Astrocyte of the hippocampus (primary cell): ENCODE data around the gene SERTAD3.

Experiments
- DNase-seq: peaks from one replicate; pipeline ENCODE4 v3.0.0; 2011; ENCODE audit warnings: low read depth, low spot score

SERTAD3 gene

DNA sequence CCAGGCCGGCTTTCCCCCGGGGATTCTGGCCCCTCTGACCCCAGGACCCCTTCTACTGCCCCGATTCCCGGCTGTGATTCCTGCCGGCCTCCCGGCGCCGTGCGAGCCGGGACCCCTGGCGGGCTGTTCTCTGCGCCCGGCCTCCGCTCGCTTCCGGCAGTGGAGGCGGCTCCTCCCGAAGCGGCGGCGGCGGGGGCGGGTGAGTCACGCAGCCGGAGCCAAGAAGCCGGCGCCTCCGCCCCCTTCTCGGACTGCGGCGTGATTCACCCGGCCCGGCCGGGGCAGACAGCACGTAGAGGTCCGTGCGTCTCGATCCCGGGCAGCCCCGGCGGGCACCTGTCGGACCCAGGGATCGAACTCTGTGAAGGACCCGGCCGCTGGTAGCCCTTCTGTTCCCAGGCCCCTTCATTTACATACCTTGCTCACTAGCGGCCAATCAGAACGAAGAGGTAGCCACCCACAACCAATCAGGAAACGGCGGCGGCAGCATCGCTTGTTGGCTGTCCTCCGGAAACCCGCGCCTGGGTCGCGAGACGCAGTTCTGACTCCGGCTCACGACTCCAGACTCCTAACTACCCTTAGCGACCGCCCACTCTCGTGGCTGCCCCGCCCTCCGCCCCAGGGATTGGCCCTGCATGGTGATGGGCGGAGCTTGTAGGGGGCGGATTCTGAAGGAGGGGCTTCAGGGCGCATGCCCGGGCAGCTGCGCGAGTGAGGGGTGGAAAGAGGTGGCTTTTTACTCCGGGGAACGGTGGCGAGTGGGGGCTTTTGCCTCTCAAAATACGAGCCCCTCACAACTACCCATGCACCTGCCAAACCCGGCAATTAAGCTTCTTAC is 18.5 kb downstream of the SERTAD3 start, which contains the start of gene SERTAD1:
Gene SERTAD1, minus strand, starts transcription at position 543 of the 838 bp plus-strand sequence. CDS start 2,446 bp downstream, outside the sequence.
- peak; percentile 100 for DNase-seq

DNA sequence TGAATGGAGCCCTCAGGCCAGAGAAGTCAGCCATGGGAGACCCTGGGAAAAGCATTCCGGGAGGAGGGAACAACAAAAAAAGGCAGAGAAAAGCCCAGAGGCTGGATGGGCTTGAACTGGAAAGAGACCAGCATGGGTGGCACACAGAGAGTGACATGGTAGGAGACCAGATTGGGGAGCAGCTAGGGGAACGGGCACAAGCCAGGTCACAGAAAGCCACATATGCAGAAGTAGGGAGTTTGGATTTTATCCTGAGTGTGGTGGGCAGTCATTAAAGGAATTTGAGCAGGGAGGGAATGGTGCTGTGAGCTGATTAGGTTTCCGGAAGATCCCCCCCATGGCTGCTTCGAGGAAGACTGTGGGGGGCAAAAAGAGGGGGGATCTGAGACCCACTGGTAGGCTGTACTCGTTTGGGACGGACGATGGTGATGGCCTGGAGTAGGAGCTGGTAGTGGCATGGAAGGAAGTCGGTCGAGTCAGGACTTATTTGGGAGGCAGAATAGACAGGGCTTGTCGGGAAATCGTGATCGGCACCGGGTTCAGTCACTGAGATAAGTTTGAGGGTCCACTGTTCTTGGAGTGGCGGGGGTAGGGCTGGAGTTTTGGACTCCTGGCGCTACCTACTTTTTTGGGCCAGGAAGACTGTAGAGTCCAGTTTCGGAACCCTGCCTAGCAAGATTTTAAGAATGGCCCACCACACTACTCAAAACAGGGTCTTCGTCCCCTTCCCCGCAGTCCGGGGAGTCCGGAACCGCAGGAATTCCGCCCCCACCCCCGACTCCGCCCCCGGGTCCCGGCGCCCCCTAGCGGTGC is 19.3 kb downstream of the SERTAD3 start:
- DNase-seq = peak; percentile 59

DNA sequence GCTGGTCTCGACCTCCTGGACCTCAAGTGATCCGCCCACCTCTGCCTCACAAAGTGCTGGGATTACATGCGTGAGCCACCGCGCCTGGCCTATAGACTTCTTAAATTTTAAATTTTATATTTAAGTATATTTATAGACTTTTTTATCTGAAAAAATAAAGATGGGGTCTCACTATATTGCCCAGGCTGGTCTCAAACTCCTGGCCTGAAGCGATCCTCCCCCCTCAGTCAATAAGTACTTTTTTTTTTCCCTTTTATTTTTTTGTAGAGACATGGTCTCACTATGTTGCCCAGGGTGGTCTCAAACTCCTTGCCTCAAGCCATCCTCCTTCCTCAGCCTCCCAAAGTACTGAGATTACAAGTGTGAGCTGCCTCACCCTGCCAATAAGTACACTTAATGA is 20.2 kb downstream of the SERTAD3 start:
- no peak for DNase-seq

DNA sequence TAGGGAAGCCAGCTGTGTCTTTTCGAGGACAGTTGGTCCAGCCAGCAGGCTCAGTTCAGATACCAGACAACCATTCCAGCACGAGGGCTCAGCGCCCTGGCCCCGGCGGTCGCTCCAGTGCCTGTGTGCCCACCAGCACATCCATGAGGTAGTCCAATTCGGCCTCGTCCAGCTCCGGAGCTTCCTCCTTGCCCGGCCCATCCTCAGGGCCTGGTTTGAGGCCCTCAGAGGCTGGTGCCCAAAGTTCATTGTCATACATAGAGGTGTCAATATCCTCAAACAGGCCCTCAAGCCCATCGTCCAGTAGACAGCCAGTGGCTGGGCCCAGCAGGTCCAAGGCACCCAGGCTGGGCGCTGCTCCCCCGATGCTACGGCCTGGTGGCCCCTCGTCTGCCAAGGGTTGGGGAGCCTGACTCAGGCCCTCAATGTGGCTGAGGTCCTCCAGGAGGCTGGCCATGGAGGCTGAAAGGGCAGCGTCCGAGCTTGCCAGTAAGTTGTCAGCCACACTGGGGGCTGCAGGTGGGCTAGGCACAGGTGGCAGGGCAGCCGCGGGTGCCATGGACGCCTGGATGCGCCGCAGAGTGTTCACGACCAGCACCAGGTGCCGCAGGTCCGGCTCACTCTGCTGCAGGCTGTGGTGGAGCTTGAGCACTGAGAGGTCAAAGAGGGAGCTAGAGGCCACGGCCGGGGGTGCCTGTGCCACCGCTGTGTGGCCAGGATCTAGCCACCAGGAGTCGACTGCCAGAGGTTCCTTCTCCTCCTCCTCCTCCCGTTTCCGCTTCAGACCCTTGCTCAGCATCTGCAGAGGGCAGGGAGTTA is 21.2 kb downstream of the SERTAD3 start:
- no peak for DNase-seq

DNA sequence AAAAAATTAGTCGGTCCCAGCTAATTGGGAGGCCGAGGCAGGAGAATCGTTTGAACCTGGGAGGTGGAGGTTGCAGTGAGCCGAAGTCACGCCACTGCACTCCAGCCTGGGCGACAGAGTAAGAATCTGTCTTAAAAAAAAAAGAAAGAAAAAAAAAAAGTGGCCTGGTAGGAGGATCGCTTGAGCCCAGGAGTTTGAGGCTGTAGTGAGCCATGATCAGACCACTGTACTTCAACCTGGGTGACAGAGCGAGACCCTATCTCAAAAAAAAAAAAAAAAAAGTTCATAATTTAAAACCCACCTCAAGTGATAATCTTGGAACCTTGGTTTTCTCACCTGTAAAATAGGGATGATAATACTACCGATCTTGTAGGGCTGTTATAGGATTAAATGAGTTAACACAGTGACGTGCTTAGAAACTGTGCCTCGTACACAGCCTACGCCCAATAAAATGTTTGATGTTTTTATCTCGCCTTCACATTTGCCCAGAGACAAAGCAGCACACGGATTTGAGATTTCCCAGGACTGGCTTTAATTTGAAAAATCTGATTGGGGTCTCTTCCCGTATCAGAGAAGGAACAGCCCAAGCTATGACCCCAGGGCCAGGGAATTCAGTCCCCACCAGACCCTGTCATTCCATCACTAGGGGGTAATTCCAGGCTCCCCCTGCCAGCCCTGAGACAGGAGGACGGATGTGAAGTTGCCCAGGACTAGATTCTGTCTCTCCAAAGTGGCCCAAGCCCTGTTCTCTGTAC is 22.0 kb downstream of the SERTAD3 start:
- DNase-seq = no peak

DNA sequence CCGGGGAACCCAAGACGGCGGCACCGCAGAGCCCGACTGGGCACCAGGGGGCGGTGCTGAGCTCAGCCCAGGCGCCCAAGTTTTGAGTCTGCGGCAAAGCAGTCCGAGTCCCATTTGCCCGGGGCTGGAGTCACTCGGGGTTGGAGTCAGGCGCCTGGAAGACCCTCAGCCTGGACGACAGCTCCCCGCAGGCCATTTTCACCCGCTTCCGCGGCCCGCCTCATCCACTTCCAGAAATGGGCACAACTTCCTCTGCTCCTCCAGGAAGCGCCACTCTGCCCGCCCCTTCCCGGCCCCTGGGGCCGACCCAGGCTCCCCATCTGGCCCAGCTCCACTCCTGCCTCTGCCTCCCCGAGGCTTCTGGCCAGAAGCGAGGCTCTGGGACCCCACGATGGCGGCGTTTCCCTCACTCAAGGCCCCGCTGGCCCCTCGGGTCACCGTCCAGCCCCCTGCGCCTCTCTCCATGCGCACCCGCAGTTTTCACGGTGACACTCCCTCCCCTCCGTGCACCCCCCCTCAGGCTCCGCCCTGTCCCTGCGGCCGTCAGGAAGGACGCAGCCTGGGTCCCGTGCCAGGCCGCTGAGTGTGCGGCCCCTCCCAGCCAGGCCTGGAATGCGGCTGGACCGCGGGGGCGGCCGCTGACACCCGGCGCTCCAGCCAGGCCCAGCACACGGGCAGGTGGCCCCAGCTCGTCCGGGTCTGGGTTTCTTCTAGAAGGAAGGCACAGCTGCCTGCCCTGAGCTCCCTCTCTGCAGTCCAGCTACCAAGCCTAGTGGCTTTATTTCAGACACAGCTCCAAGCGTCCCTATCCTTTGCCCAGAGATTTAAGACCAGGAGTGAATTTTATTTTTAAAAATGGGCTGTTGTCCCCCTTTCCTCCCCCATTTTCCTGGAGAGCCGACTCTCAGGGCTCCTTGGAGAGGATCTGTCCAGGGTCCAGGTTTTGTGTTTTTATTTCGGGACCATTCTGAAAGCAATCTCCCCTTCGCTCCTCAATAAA is 23.1 kb downstream of the SERTAD3 start:
- peak; percentile 98 for DNase-seq

DNA sequence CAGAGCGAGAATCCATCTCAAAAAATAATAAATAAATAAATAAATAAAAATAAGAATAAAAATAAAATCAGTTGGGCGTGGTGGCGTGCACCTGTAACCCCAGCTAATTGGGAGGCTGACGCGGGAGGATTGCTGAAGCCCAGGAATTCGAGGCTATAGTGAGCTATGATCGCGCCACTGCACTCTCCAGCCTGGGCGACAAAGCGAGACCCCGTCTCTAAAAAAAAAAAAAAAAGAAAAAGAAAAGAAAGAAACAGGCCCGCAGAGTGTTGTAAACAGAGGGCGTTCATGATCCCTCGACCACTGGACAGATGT is 23.7 kb downstream of the SERTAD3 start:
- DNase-seq = no peak

DNA sequence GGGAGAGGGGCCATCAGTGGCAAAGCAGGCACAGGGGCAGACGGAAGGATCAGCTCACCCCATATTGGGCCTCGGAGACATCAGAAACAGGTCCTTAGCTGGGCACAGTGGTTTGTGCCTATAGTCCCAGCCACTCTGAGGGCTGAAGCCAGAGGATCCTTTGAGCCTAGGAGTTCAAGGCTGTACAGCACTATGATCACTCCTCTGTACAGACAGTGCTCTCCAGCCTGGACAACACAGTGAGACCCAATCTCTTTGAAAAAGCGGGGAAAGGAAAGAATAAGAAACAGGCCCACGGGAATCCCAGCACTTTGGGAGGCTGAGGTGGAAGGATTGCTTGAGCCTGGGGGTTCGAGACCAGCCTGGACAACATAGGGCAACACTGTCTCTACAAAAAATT is 24.4 kb downstream of the SERTAD3 start:
- DNase-seq = no peak

DNA sequence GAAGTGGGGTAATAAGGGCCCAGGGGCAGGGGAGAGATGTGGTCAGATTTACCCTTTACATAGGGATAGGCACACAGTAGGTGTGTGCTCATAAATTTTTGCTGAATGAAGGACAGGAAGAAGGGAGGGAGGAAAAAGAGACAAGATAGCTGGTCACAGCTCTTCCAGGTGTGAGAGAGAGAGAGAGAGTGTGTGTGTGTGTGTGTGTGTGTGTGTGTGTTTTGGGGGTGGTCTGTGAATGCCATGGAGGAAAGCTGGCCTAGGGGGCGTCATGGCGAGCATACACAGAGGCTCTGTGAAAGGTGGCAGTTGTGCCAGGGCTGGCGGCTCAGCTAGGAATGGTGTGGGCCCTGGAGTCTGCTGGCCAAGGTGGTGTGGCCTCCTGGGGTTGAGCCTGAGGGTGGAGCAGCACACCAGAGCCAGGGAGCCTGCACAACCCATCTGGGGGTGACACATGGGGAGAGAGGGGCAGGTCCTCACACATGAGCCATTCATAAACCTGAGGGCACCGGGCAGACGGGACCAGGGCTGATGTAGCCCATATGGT is 25.0 kb downstream of the SERTAD3 start:
- DNase-seq = no peak

DNA sequence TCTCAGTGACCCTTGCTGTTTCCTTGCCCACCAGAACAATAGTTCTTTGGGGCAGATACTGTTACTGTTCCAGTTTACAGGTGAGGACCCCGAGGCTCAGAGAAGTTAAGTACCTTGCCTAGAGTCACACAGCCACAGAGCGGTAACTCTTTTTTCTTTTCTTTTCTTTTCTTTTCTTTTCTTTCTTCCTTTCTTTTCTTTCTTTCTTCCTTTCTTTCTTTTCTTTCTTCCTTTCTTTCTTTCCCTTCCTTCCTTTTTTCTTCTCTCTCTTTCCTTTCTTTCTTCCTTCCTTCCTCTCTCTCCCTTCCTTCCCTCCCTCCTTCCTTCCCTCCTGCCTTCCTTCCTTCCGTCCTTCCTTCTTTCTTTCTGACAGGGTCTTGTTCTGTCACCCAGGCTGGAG is 26.1 kb downstream of the SERTAD3 start:
- DNase-seq = no peak

DNA sequence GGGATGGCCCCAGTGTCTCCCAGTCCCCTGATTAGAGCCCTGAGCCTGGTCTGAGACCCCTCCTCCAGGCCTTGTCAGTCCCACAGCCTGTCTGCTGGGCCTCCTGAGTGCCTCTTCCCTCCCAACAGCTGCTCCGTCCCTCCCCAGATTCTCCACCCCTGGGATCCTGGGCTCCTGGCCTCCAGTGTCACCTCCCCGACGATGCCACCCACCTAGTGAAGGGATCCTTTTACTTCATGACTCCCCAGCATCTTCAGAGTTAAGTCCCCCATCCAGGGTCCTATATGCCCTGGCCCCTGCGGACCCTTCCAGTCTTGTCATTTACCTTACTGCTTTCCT is 26.5 kb downstream of the SERTAD3 start:
- DNase-seq = no peak

DNA sequence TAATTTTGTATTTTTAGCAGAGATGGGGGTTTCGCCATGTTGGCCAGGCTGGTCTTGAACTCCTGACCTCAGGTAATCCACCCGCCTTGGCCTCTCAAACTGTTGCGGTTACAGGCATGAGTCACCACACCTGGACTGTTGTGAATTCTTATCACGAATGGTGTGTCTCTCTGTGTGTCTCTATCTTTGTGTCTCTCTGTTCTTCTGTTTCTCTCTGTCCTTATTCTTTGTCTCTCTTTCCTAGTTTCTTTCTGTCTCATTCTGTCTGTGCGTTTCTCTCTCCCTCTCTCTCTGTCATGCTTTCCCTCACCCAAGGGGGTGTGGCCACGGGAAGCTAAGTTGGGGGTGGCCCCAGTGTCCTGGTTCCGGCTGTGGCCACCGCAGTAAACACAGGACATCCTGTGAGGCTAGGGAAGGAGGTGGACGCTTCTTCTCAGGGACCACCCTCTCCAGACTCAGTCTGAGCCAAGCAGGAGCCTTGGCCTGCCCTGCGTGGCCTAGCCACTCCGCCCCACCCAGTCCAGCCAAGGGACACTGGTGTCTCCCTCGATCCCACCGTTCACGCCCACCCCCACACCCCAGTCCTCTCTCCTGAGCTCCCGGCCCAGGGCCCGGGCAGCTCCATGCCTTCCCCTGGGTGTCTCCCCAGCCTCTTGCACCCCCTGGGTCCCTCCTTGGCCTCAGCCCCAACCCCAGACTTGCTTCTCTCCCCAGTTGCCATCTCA is 27.1 kb downstream of the SERTAD3 start:
- peak; percentile 23 for DNase-seq

DNA sequence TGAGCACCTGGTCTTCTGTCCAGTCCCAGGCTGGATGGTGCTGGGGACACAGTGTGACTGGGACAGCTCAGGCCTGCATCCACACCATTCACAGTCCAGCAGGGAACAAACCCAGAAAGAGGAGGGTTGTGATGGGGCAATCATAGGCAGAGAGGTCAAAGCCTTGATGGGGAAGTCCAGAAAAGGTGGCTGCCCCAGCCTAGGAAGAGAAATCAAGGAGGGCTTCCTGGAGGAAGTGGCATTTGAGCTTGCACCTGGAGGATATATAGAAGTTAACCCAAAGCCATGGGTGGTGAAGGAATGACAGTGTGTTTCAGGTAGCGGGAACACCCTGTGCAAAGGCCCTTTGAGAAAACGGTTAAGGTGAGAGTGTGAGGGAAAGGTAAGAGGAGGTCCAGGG is 28.4 kb downstream of the SERTAD3 start:
- DNase-seq = no peak

DNA sequence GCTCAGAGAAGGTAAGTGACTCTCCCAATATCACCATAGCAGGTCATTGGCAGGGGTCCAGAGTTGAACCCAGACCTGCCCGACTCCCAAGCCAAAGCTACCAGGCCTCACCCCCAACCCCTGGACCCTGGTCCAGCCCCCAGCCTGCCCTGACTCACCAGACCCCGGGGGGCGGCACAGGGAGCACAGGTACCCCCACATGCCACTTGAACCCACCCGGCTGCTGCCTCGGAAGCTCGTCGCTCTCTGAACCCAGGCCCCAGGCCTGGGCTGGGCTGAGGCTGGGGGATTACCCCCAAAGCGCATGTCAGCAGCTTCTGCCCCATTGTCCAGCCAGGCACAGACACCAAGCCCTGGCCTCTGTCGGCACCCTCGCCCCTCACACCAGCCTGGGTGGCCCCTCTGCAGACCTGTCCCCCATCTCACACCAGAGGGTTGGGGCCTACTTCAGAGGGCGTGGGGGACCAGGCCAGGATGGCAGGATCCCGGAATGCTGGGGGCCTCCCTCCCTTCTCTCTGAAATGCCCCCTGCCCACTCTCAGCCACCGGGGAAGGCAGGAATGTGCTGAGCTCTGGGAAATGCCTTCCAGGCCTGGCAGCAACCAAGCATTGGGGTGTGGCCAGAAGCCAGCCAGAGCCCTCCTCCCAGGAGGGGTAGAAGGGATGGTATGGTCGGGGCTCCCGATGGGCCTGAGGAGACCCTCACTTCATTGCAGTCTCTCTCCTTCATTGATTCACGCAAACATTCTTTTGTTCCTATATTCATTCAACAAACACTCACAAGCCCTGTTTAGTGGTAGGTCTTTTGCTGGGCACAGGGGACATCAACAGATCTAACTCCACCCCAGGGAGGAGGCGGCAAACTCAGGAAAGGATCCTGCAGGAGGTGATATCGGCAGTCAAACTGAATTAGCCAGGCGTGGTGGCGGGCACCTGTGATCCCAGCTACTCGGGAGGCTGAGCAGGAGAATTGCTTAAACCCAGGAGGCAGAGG is 29.3 kb downstream of the SERTAD3 start:
- DNase-seq = peak; percentile 52

DNA sequence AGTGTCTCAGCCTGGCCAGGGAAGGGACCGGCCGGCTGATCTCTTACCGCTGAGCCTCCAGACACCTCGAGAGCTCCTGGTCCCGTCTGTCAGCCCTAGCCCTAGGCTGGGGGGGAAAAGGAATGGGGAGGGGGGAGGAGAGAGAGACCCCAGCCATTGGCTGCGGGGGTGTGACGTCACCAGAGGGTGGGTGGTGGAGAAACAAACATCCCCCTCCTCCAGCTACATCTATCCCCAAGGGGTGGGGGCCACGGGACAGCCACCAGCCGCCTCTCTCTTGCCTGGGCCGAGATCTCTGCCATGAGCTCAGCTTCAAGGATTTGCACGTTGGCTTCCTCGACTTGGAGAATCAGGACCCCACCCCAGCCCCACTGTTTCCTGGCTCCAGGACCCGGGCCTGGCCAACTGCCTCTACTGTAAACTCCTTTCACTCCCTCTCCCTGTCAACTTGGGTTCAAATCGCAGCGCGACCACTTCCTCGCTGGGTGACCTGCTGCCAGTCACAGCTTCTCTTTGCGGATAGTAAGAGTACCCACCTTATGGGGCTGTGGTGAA is 30.8 kb downstream of the SERTAD3 start, which contains the start of gene PRX:
Gene PRX, minus strand, starts transcription at position 88 of the 555 bp plus-strand sequence. CDS start 5,446 bp downstream, outside the sequence.
- DNase-seq = peak; percentile 36

DNA sequence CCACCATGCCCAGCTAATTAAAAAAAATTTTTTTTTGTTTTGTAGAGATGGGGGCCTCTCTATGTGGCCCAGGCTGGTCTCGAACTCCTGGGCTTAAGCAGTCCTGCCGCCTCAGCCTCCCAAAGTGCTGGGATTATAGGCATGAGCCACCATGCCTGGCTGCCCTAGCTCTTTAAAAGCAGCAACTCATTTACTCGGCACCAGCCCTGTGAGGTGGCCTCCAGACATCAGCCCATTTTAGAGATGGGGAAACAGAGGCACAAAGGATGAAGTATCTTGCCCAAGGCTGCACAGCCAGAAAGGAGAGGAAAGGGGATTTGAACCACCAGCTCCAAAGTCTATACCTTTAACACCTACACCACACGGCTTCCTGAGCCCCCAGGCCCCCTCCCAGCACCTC is 31.3 kb downstream of the SERTAD3 start:
- no peak for DNase-seq

DNA sequence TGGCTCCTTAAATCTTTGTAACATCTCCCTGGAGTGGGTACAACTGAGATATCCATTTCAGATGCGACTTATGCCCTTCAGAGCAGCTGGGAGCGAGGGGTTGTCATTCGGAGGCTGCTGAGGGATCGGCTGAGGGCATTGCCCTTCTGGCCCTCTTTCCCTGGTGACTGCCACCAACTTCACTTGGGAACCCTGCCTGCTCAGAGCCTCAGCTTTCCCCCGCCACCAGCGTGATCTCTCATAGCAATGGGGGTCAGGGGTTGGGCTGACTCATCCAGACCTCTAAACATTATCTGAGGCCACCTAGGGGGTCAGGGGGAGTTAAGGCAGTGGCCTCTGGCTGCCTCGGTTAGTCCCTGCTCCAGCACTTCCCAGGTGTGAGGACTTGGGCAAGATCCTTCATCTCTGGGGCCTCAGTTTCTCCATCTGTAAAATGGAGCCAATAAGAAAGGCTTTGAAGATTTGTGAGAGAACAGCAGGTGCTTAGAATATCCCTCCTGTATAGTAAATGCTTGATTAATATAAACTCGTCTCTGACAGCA is 32.1 kb downstream of the SERTAD3 start:
- DNase-seq = no peak
